ENCODE data around the gene ERLEC1.
A peak's percentile ranks its signal among the peaks of the same experiment; 100 is the strongest.
"Not testable (repeated sequence)": the region's sequence is repeated elsewhere in the genome, so short reads cannot be mapped to it uniquely, and the experiment has no call there.

The ERLEC1 gene

DNA sequence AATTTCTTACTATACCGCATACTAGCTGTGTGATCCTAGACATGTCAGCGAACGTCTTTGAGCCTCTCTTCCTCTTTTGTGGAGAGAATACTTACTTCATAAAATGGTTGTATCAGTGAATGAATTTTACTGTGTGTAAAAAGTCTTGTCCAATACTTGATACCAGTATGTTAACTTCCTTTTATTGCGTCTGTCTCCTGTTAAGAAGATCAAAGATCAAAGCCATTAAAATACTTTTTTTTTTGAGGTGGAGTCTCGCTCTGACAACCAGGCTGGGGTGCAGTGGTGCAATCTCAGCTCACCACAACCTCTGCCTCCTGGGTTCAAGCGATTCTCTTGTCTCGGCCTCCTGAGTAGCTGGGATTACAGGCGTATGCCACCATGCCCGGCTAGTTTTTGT, 33.2 kb downstream of the ERLEC1 start:
- H3K9ac ChIP-seq (ENCODE audit: low read length) = no peak overlapping the region
- H3K36me3 ChIP-seq (ENCODE audit: control insufficient read depth, insufficient read depth, low read length, severe bottlenecking) = peaks cover 45% of the 10 kb centered on the region
- H3K9me3 ChIP-seq (ENCODE audit: control insufficient read depth, low read length) = no peaks in the 10 kb centered on the region
- H3K4me3 ChIP-seq (ENCODE audit: low read length) = no peak overlapping the region
- DNase-seq (ENCODE audit: low read depth) = no peak
- H3K27me3 ChIP-seq (replicated peaks; ENCODE audit: control insufficient read depth, insufficient read depth, low read length) = no peaks in the 10 kb centered on the region
- peaks cover 10% of the 10 kb centered on the region for H3K4me1 ChIP-seq (ENCODE audit: control insufficient read depth, insufficient read depth, low read length)

- Histone ChIP-seq H3K9me3 (ENCODE audit: control insufficient read depth, low read length) (no peaks in the 10 kb centered on the region), H3K9ac (ENCODE audit: low read length) (no peak overlapping the region), H3K36me3 (ENCODE audit: control insufficient read depth, insufficient read depth, low read length, severe bottlenecking) (peaks cover 38% of the 10 kb centered on the region), H3K4me3 (ENCODE audit: low read length) (no peak overlapping the region), H3K27me3 (replicated peaks; ENCODE audit: control insufficient read depth, insufficient read depth, low read length) (no peaks in the 10 kb centered on the region), H3K4me1 (ENCODE audit: control insufficient read depth, insufficient read depth, low read length) (peaks cover 9% of the 10 kb centered on the region)
- no peak for DNase-seq (ENCODE audit: low read depth)
These were observed 33.9 kb downstream of the ERLEC1 start for GRCh38 chr2:53820711-53821110.

GRCh38 chr2:53821810-53822209, 35.0 kb downstream of the ERLEC1 start:
- H3K27me3 ChIP-seq (replicated peaks; ENCODE audit: control insufficient read depth, insufficient read depth, low read length) = no peaks in the 10 kb centered on the region
- peaks cover 13% of the 10 kb centered on the region for H3K4me1 ChIP-seq (ENCODE audit: control insufficient read depth, insufficient read depth, low read length)
- no peak overlapping the region for H3K9ac ChIP-seq (ENCODE audit: low read length)
- no peak for DNase-seq (ENCODE audit: low read depth)
- H3K4me3 ChIP-seq (ENCODE audit: low read length) = no peak overlapping the region
- no peaks in the 10 kb centered on the region for H3K9me3 ChIP-seq (ENCODE audit: control insufficient read depth, low read length)
- H3K36me3 ChIP-seq (ENCODE audit: control insufficient read depth, insufficient read depth, low read length, severe bottlenecking) = peaks cover 34% of the 10 kb centered on the region

DNA sequence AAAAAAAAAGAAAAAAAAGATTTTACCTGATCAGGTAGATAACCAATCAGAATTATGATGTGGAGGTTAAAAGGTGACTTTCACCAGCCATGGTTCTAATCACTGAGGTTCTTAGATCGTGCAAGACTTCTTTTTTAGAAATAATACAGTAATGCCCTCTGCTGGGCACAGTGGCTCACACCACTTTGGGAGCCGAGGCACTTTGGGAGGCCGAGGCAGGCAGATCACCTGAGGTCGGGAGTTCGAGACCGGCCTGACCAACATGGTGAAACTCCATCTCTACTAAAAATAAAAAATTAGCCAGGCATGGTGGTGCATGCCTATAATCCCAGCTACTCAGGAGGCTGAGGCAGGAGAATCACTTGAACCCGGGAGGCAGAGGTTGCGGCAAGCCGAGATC, 36.8 kb downstream of the ERLEC1 start:
- peaks cover 24% of the 10 kb centered on the region for H3K4me1 ChIP-seq (ENCODE audit: control insufficient read depth, insufficient read depth, low read length)
- not testable (repeated sequence) for H3K4me3 ChIP-seq (ENCODE audit: low read length)

DNA sequence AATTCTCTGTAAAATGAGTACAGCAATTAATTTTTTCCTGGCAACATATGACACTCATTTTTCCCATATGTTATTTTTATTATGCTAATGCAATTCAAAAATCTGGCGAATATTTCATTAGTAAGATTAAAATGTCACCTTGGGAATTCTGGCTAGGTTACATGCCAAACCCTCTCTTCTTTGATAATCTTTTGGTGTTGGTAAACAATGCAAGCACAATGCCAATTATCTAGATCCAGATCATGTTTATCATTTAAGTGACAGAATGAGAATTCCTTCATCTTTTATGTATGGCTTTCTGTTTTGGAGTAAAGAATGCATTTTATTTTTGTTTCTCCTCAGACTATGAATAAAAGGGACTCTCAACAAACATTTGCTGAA, 39.2 kb downstream of the ERLEC1 start:
- H3K9ac ChIP-seq (ENCODE audit: low read length) = peak overlapping the region; percentile 59
- H3K4me1 ChIP-seq (ENCODE audit: control insufficient read depth, insufficient read depth, low read length) = peaks cover 24% of the 10 kb centered on the region
- H3K9me3 ChIP-seq (ENCODE audit: control insufficient read depth, low read length) = no peaks in the 10 kb centered on the region
- peak overlapping the region; percentile 49 for H3K4me3 ChIP-seq (ENCODE audit: low read length)
- DNase-seq (ENCODE audit: low read depth) = no peak
- no peaks in the 10 kb centered on the region for H3K27me3 ChIP-seq (replicated peaks; ENCODE audit: control insufficient read depth, insufficient read depth, low read length)
- no peaks in the 10 kb centered on the region for H3K36me3 ChIP-seq (ENCODE audit: control insufficient read depth, insufficient read depth, low read length, severe bottlenecking)

More for the DNA sequence above, 36.8 kb downstream of the ERLEC1 start:
- not testable (repeated sequence) for DNase-seq (ENCODE audit: low read depth); H3K27me3 ChIP-seq (replicated peaks; ENCODE audit: control insufficient read depth, insufficient read depth, low read length); H3K9me3 ChIP-seq (ENCODE audit: control insufficient read depth, low read length); H3K9ac ChIP-seq (ENCODE audit: low read length)
- peaks cover 17% of the 10 kb centered on the region for H3K36me3 ChIP-seq (ENCODE audit: control insufficient read depth, insufficient read depth, low read length, severe bottlenecking)

- H3K4me1 ChIP-seq (ENCODE audit: control insufficient read depth, insufficient read depth, low read length) = peaks cover 24% of the 10 kb centered on the region
- H3K36me3 ChIP-seq (ENCODE audit: control insufficient read depth, insufficient read depth, low read length, severe bottlenecking) = no peaks in the 10 kb centered on the region
- H3K9me3 ChIP-seq (ENCODE audit: control insufficient read depth, low read length) = no peaks in the 10 kb centered on the region
- H3K4me3 ChIP-seq (ENCODE audit: low read length) = peak overlapping the region; percentile 49
- DNase-seq (ENCODE audit: low read depth) = peak; percentile 39
- peak overlapping the region; percentile 59 for H3K9ac ChIP-seq (ENCODE audit: low read length)
- no peaks in the 10 kb centered on the region for H3K27me3 ChIP-seq (replicated peaks; ENCODE audit: control insufficient read depth, insufficient read depth, low read length)
These were observed 39.9 kb downstream of the ERLEC1 start for GRCh38 chr2:53826587-53827397.

- DNase-seq (ENCODE audit: low read depth) = no peak
- peaks cover 24% of the 10 kb centered on the region for H3K4me1 ChIP-seq (ENCODE audit: control insufficient read depth, insufficient read depth, low read length)
- H3K9ac ChIP-seq (ENCODE audit: low read length) = no peak overlapping the region
- no peaks in the 10 kb centered on the region for H3K9me3 ChIP-seq (ENCODE audit: control insufficient read depth, low read length)
- no peaks in the 10 kb centered on the region for H3K36me3 ChIP-seq (ENCODE audit: control insufficient read depth, insufficient read depth, low read length, severe bottlenecking)
- H3K4me3 ChIP-seq (ENCODE audit: low read length) = peak overlapping the region; percentile 12
- H3K27me3 ChIP-seq (replicated peaks; ENCODE audit: control insufficient read depth, insufficient read depth, low read length) = no peaks in the 10 kb centered on the region
These were observed 40.7 kb downstream of the ERLEC1 start for GRCh38 chr2:53827398-53828175.

GRCh38 chr2:53828331-53828730, 41.5 kb downstream of the ERLEC1 start:
- Histone ChIP-seq H3K4me1 (ENCODE audit: control insufficient read depth, insufficient read depth, low read length) (peaks cover 24% of the 10 kb centered on the region), H3K27me3 (replicated peaks; ENCODE audit: control insufficient read depth, insufficient read depth, low read length) (no peaks in the 10 kb centered on the region), H3K9me3 (ENCODE audit: control insufficient read depth, low read length) (no peaks in the 10 kb centered on the region), H3K9ac (ENCODE audit: low read length) (no peak overlapping the region), H3K36me3 (ENCODE audit: control insufficient read depth, insufficient read depth, low read length, severe bottlenecking) (no peaks in the 10 kb centered on the region), H3K4me3 (ENCODE audit: low read length) (no peak overlapping the region)
- no peak for DNase-seq (ENCODE audit: low read depth)

DNA sequence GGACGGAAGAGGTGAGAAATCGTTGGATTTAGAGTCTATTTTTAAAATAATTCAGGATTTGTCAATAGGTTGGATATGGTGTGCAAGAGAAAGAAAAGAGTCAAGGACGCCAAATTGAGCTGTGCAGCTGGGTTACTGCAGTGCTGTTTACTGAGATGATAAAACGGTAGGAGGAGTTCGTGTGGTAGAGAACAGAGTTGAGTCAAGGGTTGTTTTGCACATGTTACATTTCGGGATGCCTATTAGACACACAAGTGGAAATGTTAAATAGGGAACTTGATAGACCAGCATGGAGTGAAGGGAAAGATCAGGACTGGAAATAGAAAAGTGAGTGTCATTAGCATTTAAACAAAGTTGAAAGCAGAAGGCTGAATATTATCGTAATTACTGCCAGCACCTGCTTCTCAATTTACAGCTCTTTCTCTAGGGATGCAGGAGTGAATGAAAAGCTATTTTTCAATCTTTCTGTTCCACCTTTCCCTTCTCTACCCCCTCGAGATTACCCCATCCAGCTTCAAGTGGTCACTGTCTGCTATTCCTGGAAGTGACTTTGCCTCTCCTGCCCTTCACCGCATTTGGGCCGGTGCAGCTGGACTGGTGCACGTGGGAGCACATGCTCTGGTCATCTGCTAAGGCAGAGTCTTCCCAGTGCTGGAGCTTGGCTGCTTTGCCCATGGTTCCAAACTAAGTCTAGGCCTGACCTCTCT, 42.6 kb downstream of the ERLEC1 start:
- no peaks in the 10 kb centered on the region for H3K9me3 ChIP-seq (ENCODE audit: control insufficient read depth, low read length)
- no peak overlapping the region for H3K4me3 ChIP-seq (ENCODE audit: low read length)
- H3K27me3 ChIP-seq (replicated peaks; ENCODE audit: control insufficient read depth, insufficient read depth, low read length) = no peaks in the 10 kb centered on the region
- no peaks in the 10 kb centered on the region for H3K36me3 ChIP-seq (ENCODE audit: control insufficient read depth, insufficient read depth, low read length, severe bottlenecking)
- no peak overlapping the region for H3K9ac ChIP-seq (ENCODE audit: low read length)
- no peak for DNase-seq (ENCODE audit: low read depth)
- H3K4me1 ChIP-seq (ENCODE audit: control insufficient read depth, insufficient read depth, low read length) = peaks cover 24% of the 10 kb centered on the region

DNA sequence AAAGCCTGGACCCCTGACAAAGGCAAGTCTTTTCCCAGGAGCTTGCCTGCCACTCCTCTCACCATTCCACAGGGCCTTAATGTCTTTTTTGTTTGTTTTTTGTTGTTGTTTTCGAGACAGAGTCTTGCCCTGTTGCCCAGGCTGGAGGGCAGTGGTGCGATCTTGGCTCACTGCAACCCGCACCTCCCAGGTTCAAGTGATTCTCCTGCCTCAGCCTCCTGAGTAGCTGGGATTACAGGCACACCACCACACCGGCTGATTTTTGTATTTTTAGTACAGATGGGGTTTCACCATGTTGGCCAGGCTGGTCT, 43.1 kb downstream of the ERLEC1 start:
- not testable (repeated sequence) for DNase-seq (ENCODE audit: low read depth); H3K9ac ChIP-seq (ENCODE audit: low read length); H3K27me3 ChIP-seq (replicated peaks; ENCODE audit: control insufficient read depth, insufficient read depth, low read length); H3K9me3 ChIP-seq (ENCODE audit: control insufficient read depth, low read length); H3K4me3 ChIP-seq (ENCODE audit: low read length); H3K36me3 ChIP-seq (ENCODE audit: control insufficient read depth, insufficient read depth, low read length, severe bottlenecking)
- H3K4me1 ChIP-seq (ENCODE audit: control insufficient read depth, insufficient read depth, low read length) = peaks cover 24% of the 10 kb centered on the region

DNA sequence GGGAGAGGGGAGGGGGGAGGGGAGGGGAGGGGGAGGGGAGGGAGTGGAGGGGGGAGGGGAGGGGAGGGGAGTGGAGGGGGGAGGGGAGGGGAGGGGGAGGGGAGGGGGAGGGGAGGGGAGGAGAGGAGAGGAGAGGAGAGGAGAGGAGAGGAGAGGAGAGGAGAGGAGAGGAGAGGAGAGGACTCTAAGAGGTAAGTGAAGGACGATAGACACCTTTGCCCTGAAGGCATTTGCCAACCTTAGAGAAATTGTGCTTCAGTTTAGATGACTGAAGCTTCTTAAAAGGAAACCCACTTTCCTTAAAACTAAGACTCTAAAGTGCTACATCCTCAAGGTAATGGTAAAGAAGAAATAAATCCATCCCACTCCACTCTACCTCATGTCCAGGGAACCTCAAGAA, 53.7 kb downstream of the ERLEC1 start:
- H3K9me3 ChIP-seq (ENCODE audit: control insufficient read depth, low read length) = peaks cover 4% of the 10 kb centered on the region
- DNase-seq (ENCODE audit: low read depth) = no peak

More for the DNA sequence above, 53.7 kb downstream of the ERLEC1 start:
- Histone ChIP-seq H3K9ac (ENCODE audit: low read length) (no peak overlapping the region), H3K4me3 (ENCODE audit: low read length) (no peak overlapping the region), H3K4me1 (ENCODE audit: control insufficient read depth, insufficient read depth, low read length) (no peaks in the 10 kb centered on the region), H3K27me3 (replicated peaks; ENCODE audit: control insufficient read depth, insufficient read depth, low read length) (no peaks in the 10 kb centered on the region), H3K36me3 (ENCODE audit: control insufficient read depth, insufficient read depth, low read length, severe bottlenecking) (no peaks in the 10 kb centered on the region)
